Mesangial cell (primary cell): ENCODE results near the gene OVCA2. TPM values are rescaled to one million over a fixed set of nuclear protein-coding genes. Genes with fewer than 3 reads are reported as not detected.

Experiments
- total RNA-seq: library from RNA; depleted of rRNA; stranded (reverse); fragments of >200 nt; gene quantifications from 2 replicates; pipeline ENCODE4 v1.2.3, GENCODE V29; 2015

OVCA2 gene
- 63.2 and 77.5 TPM in 2 replicates for total RNA-seq

DNA sequence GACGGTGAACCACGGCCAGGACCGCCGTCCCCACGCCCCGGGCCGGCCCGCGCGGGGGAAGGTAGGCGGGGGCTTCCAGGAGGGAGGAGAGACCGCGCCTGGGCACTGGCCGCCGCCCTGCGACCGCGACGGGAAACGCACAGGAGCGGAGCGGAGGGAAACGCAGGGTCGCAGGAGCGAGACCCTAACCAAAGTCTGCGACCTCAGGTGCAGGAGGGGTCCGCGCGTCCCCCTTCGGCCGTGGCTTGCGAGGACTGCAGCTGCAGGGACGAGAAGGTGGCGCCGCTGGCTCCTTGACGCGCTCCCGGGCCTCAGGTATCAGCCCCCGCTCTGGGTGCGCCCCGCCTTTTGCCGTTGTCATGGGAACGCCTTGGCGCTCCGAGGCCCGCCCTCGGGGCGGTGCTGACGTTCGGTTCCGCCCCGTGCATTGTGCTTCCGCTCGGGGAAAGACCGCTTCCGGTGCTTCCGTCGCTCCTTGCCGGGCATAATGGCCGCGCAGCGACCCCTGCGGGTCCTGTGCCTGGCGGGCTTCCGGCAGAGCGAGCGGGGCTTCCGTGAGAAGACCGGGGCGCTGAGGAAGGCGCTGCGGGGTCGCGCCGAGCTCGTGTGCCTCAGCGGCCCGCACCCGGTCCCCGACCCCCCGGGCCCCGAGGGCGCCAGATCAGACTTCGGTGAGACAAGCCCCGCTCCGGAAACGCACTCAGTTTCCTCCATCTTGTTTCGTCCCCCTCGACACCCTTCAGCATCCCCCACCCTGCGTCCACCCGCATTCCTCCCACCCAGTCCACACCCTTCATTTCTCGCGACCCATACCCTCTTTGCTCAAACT is at the start of gene OVCA2:
Gene OVCA2 (plus strand): TSS at position 462 of the 829 bp plus-strand sequence. CDS start 26 bp downstream, at position 488.

DNA sequence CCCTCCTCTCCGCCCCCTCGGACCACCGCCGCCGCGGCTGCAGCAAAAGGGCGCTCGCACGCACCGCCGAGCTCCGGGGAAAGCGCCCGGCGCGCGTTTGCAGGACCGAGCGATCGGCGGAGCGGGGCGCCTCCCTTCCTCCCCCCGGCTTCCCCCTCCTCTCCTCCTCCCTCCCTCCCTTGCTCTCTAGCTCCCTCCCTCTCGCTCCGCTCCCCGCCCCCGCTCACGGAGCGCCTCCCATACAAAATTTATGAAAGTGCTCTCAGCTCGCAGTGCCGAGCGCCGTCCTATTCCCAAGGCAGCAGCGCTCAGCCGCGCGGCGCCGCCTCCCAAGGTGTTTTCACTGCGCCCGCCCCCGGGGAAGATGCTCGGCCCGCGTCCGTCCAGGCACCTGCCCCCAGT is 16.6 kb upstream of the OVCA2 start, which contains the start of gene RTN4RL1:
Gene RTN4RL1 (minus strand): TSS at position 115 of the 402 bp plus-strand sequence. CDS start 469 bp downstream, outside the sequence.

DNA sequence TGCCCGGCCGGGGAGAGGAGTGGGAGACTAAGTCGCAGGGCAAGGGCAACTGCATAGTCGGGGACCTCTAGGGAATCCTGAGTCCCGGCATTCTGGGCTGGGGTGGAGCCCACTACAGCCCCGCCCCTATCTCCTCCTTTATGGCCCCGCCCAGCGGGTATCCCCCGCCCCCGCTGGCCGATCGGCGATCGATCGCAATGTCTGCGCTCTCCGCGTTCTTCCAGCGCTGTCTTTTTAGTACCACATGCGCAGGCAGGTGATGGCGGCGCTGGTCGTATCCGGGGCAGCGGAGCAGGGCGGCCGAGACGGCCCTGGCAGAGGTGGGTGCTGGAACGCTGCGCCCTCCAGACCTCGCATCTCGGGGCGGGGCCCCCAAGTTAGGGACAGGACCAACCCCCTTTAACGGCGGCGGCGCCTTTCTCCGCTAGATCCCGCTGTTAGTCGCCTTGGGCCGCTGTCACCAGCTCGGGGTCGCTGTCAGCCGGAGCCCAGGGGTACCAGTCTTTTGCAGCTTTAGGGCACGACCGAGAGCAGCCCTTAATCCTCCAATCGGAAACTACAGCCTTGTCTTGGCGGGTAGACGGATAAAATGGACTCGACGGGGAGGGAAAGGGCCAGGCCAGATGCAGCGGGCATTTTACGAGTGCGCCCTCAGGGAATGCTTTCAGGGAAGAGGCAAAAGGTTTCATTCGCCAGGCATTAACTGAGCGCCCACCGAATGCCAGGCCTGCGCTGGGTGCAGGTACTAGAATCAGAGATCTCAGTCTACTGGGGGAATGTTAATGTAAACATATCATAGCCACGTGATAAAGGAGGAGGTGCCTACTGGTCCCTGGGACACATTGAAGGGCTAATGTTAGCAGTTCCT is 11.7 kb upstream of the OVCA2 start, which contains the start of gene DPH1:
Gene DPH1 (plus strand): TSS at position 243 of the 868 bp plus-strand sequence. CDS start 17 bp downstream, at position 260.

DNA sequence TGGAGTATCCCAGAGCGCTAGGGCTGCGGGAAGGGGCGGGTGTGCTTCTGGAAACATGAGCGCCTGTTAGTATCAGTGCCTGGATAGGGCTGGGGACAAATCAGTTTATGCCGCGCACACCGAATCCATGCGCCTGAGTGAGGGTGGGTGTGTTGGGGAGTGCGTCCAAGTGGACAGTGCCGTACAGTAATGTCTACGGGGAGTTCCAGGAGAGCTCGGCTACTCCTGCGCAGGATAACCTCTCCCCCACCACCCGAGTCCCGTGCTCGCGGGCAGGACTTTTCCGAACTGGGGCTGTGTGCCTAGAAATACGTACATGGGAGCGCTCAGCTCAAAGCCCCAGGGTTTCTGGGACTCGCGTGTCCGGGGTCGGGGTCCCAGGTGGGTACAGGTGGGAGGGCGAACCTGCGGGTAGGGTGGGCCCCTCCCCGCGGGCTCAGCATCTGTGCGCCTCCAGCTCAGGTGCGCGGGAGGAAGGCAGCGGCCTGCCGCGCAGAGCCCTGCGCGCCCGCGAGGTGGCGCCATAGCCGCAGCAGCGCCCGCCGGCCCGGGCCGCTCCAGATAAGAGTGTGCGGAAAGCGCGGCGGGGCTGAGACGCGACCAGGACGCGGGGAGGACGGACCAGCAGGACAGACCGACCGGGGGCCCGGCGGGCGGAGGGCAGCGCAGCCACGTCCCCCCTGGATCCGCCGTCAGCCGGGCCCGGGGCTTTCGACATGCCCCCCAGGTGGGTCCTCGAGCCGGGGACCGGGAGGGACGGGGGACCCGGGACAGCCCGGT is 12.9 kb downstream of the OVCA2 start, which contains the start of gene HIC1:
Gene HIC1 (plus strand): TSS at position 592 of the 780 bp plus-strand sequence. CDS start 1,588 bp downstream, outside the sequence.

Other genes with a start within 250 kb of the OVCA2 start
- gene SMYD4, start 212.1 kb upstream of the OVCA2 start, total RNA-seq = 6.3 and 6.5 TPM in 2 replicates
- gene RPA1, start 212.0 kb upstream of the OVCA2 start, total RNA-seq = 21.7 and 41.1 TPM in 2 replicates
- gene RTN4RL1, start 16.7 kb upstream of the OVCA2 start, total RNA-seq = 0.13 TPM in 1 of 2 replicates, not detected in the other
- 27.9 and 45.4 TPM in 2 replicates for gene DPH1, start 11.9 kb upstream of the OVCA2 start, total RNA-seq
- 17.3 and 22.1 TPM in 2 replicates for gene HIC1, start 13.1 kb downstream of the OVCA2 start, total RNA-seq